Progenitor cell of endocrine pancreas (in vitro differentiated cells): Measurements from ENCODE around the gene CELSR1. TPM values are rescaled to one million over a fixed set of nuclear protein-coding genes. Genes with fewer than 3 reads are reported as not detected.
A peak's percentile ranks its signal among the peaks of the same experiment; 100 is the strongest.
"Not testable (repeated sequence)": the region's sequence is repeated elsewhere in the genome, so short reads cannot be mapped to it uniquely, and the experiment has no call there.

Source experiments
- DNase-seq: peaks from one replicate; pipeline ENCODE4 v3.0.0; 2021; ENCODE audit warnings: low spot score; ENCODE audit not compliant: unreplicated experiment
- H3K27ac Mint-ChIP-seq: 2 replicates; pipeline ENCODE4 v1.8.0; 2021; ENCODE audit warnings: mild to moderate bottlenecking, moderate library complexity, mixed read lengths
- H3K27me3 Mint-ChIP-seq: 2 replicates; pipeline ENCODE4 v1.8.0; 2021; ENCODE audit warnings: mixed read lengths
- H3K36me3 Mint-ChIP-seq: 2 replicates; pipeline ENCODE4 v1.8.0; 2022; ENCODE audit warnings: mixed read lengths; ENCODE audit not compliant: insufficient read depth
- H3K4me1 Mint-ChIP-seq: 2 replicates; pipeline ENCODE4 v1.8.0; 2021; ENCODE audit warnings: low read depth, mixed read lengths
- H3K4me3 Mint-ChIP-seq: 2 replicates; pipeline ENCODE4 v1.8.0; 2021; ENCODE audit warnings: low read depth, mild to moderate bottlenecking, moderate library complexity, mixed read lengths
- H3K9me3 Mint-ChIP-seq: 2 replicates; pipeline ENCODE4 v1.8.0; 2021; ENCODE audit warnings: low read depth, mixed read lengths
- CTCF ChIP-seq: fragments of 200-600 bp; sonication (generic); IDR thresholded peaks from one replicate; pipeline ENCODE4 v1.5.0; 2021; ENCODE audit warnings: antibody characterized with exemption, mild to moderate bottlenecking; ENCODE audit not compliant: unreplicated experiment
- total RNA-seq: library from RNA; stranded (reverse); gene quantifications from 2 replicates; pipeline ENCODE4 v1.2.1, GENCODE V29; 2021

The CELSR1 gene
- total RNA-seq, 1 donor from 2014 or later: 20.9 TPM

GRCh38 chr22:46501701-46502100 is 35.7 kb downstream of the CELSR1 start:
- H3K9me3 Mint-ChIP-seq: no peaks in the 10 kb centered on the region
- H3K36me3 Mint-ChIP-seq: no peaks in the 10 kb centered on the region
- H3K27ac Mint-ChIP-seq: no peak overlapping the region
- H3K27me3 Mint-ChIP-seq: peaks cover 9% of the 10 kb centered on the region
- DNase-seq: no peak
- H3K4me1 Mint-ChIP-seq: peaks cover 11% of the 10 kb centered on the region
- H3K4me3 Mint-ChIP-seq: no peak overlapping the region
- no peak for TF ChIP-seq CTCF

- not testable (repeated sequence) for H3K27ac Mint-ChIP-seq, H3K27me3 Mint-ChIP-seq
Measured at GRCh38 chr22:46501265-46501664, 36.2 kb downstream of the CELSR1 start.

GRCh38 chr22:46500201-46500600 is 37.2 kb downstream of the CELSR1 start:
- Mint-ChIP-seq H3K4me3 (no peak overlapping the region), H3K9me3 (no peaks in the 10 kb centered on the region), H3K27ac (peak overlapping the region; percentile 10), H3K27me3 (peaks cover 9% of the 10 kb centered on the region), H3K36me3 (no peaks in the 10 kb centered on the region), H3K4me1 (peaks cover 11% of the 10 kb centered on the region)
- TF ChIP-seq CTCF: no peak
- no peak for DNase-seq

More at GRCh38 chr22:46501265-46501664, 36.2 kb downstream of the CELSR1 start:
- not testable (repeated sequence) for H3K9me3 Mint-ChIP-seq, DNase-seq, H3K4me3 Mint-ChIP-seq, H3K36me3 Mint-ChIP-seq
- H3K4me1 Mint-ChIP-seq: peaks cover 11% of the 10 kb centered on the region

- H3K27me3 Mint-ChIP-seq: peaks cover 9% of the 10 kb centered on the region
- no peak overlapping the region for H3K27ac Mint-ChIP-seq
- H3K36me3 Mint-ChIP-seq: no peaks in the 10 kb centered on the region
- no peak overlapping the region for H3K4me3 Mint-ChIP-seq
- no peak for TF ChIP-seq CTCF
- no peaks in the 10 kb centered on the region for H3K9me3 Mint-ChIP-seq
- no peak for DNase-seq
- peaks cover 11% of the 10 kb centered on the region for H3K4me1 Mint-ChIP-seq
Measured at GRCh38 chr22:46499805-46500189, 37.6 kb downstream of the CELSR1 start.

GRCh38 chr22:46491946-46492345 is 45.5 kb downstream of the CELSR1 start:
- Mint-ChIP-seq H3K9me3 (no peaks in the 10 kb centered on the region), H3K27ac (peak overlapping the region; percentile 25), H3K27me3 (peaks cover 2% of the 10 kb centered on the region), H3K36me3 (peaks cover 2% of the 10 kb centered on the region), H3K4me1 (no peaks in the 10 kb centered on the region), H3K4me3 (no peak overlapping the region)
- TF ChIP-seq CTCF: no peak
- no peak for DNase-seq

GRCh38 chr22:46490538-46490937 is 46.9 kb downstream of the CELSR1 start:
- no peak for DNase-seq
- H3K36me3 Mint-ChIP-seq: peaks cover 2% of the 10 kb centered on the region
- H3K9me3 Mint-ChIP-seq: no peaks in the 10 kb centered on the region
- no peaks in the 10 kb centered on the region for H3K4me1 Mint-ChIP-seq
- H3K27me3 Mint-ChIP-seq: peaks cover 2% of the 10 kb centered on the region
- H3K27ac Mint-ChIP-seq: no peak overlapping the region
- no peak overlapping the region for H3K4me3 Mint-ChIP-seq
- TF ChIP-seq CTCF: no peak
